ENCODE results near the gene CFP.

DNA sequence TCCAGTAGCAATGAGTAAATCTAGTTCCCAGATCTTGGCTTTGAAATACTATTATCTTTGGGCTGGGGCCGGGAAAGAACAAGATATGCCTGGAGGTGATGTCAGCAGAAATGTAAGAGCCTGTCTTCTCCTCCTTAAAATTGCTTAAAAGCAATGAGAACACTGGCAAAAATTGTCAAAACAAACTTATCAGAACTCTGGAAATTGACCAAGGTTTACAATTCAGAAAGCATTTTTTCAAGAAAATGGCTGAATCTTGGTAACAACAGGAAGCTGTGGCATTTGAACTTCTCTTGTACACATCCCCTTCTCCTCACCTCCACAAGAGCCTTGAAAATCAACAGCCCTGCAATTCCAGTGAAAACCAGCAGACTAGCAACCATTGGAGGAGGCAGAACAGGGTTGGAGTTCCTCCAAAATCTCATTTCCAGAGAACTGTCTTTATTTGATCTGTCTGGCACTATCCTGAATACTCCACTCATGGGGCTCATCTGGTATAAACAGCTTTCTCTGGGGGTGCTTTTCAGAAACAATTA lies 33.9 kb downstream of the CFP start:
- TF ChIP-seq POLR2AphosphoS5 (IDR thresholded peaks at IDR 0.05; ENCODE audit: low read depth, low read length), result no peak
- TF ChIP-seq POLR2A (IDR thresholded peaks at IDR 0.05; ENCODE audit: low read depth, low read length), result no peak
- TF ChIP-seq TAF1 (IDR thresholded peaks at IDR 0.05; ENCODE audit: borderline replicate concordance, low read depth, low read length), result no peak
